ENCODE measurements around the gene CD247. TPM values are rescaled to one million over a fixed set of nuclear protein-coding genes. Genes with fewer than 3 reads are reported as not detected.

Gene CD247
- total RNA-seq, 1 donor from 2014 or later = not detected

GRCh38 chr1:167528057-167528728 lies 9.9 kb upstream of the CD247 start:
- no peak for DNase-seq (ENCODE audit: low read depth)
- H3K27me3 ChIP-seq (ENCODE audit: control insufficient read depth, insufficient read depth, low read length) = no peaks in the 10 kb centered on the region
- no peak overlapping the region for H3K4me3 ChIP-seq (ENCODE audit: low read depth, low read length)
- H3K36me3 ChIP-seq (ENCODE audit: control insufficient read depth, insufficient read depth, low read length) = no peaks in the 10 kb centered on the region
- no peak for TF ChIP-seq CTCF (IDR thresholded peaks at IDR 0.05; ENCODE audit: insufficient read depth, low read length, poor library complexity, severe bottlenecking)

GRCh38 chr1:167526667-167527383 lies 8.5 kb upstream of the CD247 start:
- Histone ChIP-seq H3K27me3 (ENCODE audit: control insufficient read depth, insufficient read depth, low read length) (no peaks in the 10 kb centered on the region), H3K36me3 (ENCODE audit: control insufficient read depth, insufficient read depth, low read length) (no peaks in the 10 kb centered on the region), H3K4me3 (ENCODE audit: low read depth, low read length) (no peak overlapping the region)
- no peak for DNase-seq (ENCODE audit: low read depth)
- no peak for TF ChIP-seq CTCF (IDR thresholded peaks at IDR 0.05; ENCODE audit: insufficient read depth, low read length, poor library complexity, severe bottlenecking)

GRCh38 chr1:167524651-167525050 lies 6.3 kb upstream of the CD247 start:
- TF ChIP-seq CTCF (IDR thresholded peaks at IDR 0.05; ENCODE audit: insufficient read depth, low read length, poor library complexity, severe bottlenecking) = no peak
- H3K4me3 ChIP-seq (ENCODE audit: low read depth, low read length) = no peak overlapping the region
- H3K36me3 ChIP-seq (ENCODE audit: control insufficient read depth, insufficient read depth, low read length) = no peaks in the 10 kb centered on the region
- DNase-seq (ENCODE audit: low read depth) = no peak
- no peaks in the 10 kb centered on the region for H3K27me3 ChIP-seq (ENCODE audit: control insufficient read depth, insufficient read depth, low read length)

- no peak for DNase-seq (ENCODE audit: low read depth)
- no peaks in the 10 kb centered on the region for H3K27me3 ChIP-seq (ENCODE audit: control insufficient read depth, insufficient read depth, low read length)
- no peaks in the 10 kb centered on the region for H3K36me3 ChIP-seq (ENCODE audit: control insufficient read depth, insufficient read depth, low read length)
- H3K4me3 ChIP-seq (ENCODE audit: low read depth, low read length) = no peak overlapping the region
- TF ChIP-seq CTCF (IDR thresholded peaks at IDR 0.05; ENCODE audit: insufficient read depth, low read length, poor library complexity, severe bottlenecking) = no peak
Observed at GRCh38 chr1:167522246-167522645, 3.9 kb upstream of the CD247 start.

GRCh38 chr1:167520711-167521206 lies 2.4 kb upstream of the CD247 start:
- no peak for TF ChIP-seq CTCF (IDR thresholded peaks at IDR 0.05; ENCODE audit: insufficient read depth, low read length, poor library complexity, severe bottlenecking)
- Histone ChIP-seq H3K27me3 (ENCODE audit: control insufficient read depth, insufficient read depth, low read length) (no peaks in the 10 kb centered on the region), H3K4me3 (ENCODE audit: low read depth, low read length) (no peak overlapping the region), H3K36me3 (ENCODE audit: control insufficient read depth, insufficient read depth, low read length) (no peaks in the 10 kb centered on the region)
- no peak for DNase-seq (ENCODE audit: low read depth)

Data from kidney epithelial cell (primary cell).